ENCODE results near the gene ADCY4. TPM values are rescaled to one million over a fixed set of nuclear protein-coding genes. Genes with fewer than 3 reads are reported as not detected.

Gene ADCY4
- polyA plus RNA-seq, 3 donors = 0.69 to 11.9 (median 0.70) TPM

- peak overlapping the region; percentile 70 for H3K4me2 ChIP-seq (replicated peaks; ENCODE audit: extremely low read depth, low read length, poor library complexity, severe bottlenecking)
- H3K36me3 ChIP-seq (replicated peaks in 1 of 2; ENCODE audit: control insufficient read depth in 1 of 2, insufficient read depth in 2 of 2, low read length in 2 of 2) = no peaks in the 10 kb centered on the region
- peaks cover 27% of the 10 kb centered on the region for H3K4me1 Mint-ChIP-seq
- peaks cover 41 to 58% of the 10 kb centered on the region in 2 donors for H3K27me3 ChIP-seq (ENCODE audit: control insufficient read depth in 2 of 2, insufficient read depth in 2 of 2, low read length in 2 of 2)
- intact Hi-C loops (cut with micrococcal nuclease) = no loop called here
- H3K27ac Mint-ChIP-seq = no peak overlapping the region
- DNase-seq = peak in 1 of 3 donors; percentile 26
- 13% methylated on average over 13 of the region's 40 CpGs for whole genome bisulfite sequencing (ENCODE audit: insufficient coverage)
- peaks cover 49 to 62% (median 56%) of the 10 kb centered on the region in 3 donors for H3K27me3 Mint-ChIP-seq (ENCODE audit: low read depth in 3 of 3)
- H3K4me1 ChIP-seq (ENCODE audit: control insufficient read depth in 1 of 2, insufficient read depth in 2 of 2, low read length in 2 of 2) = peaks cover 29 to 32% of the 10 kb centered on the region in 2 donors
- H4K20me1 ChIP-seq (ENCODE audit: insufficient read depth, low read length) = no peaks in the 10 kb centered on the region
- H3K9me3 ChIP-seq (replicated peaks in 1 of 2; ENCODE audit: control insufficient read depth in 1 of 2, insufficient read depth in 1 of 2, low read length in 2 of 2) = peaks cover 0 to 18% of the 10 kb centered on the region in 2 donors
- peaks cover 0 to 22% (median 10%) of the 10 kb centered on the region in 7 donors for H3K9me3 Mint-ChIP-seq
- H3K9ac ChIP-seq (ENCODE audit: insufficient read depth, low read length, poor library complexity, severe bottlenecking) = no peak overlapping the region
- peak overlapping the region; percentile 71 to 90 for H3K4me3 Mint-ChIP-seq
- H3K4me3 ChIP-seq (replicated peaks in 1 of 3; ENCODE audit: low read depth in 2 of 3, low read length in 3 of 3) = peak overlapping the region in 2 of 3 experiments; percentile 5 to 65
- TF ChIP-seq, protein P1, sequence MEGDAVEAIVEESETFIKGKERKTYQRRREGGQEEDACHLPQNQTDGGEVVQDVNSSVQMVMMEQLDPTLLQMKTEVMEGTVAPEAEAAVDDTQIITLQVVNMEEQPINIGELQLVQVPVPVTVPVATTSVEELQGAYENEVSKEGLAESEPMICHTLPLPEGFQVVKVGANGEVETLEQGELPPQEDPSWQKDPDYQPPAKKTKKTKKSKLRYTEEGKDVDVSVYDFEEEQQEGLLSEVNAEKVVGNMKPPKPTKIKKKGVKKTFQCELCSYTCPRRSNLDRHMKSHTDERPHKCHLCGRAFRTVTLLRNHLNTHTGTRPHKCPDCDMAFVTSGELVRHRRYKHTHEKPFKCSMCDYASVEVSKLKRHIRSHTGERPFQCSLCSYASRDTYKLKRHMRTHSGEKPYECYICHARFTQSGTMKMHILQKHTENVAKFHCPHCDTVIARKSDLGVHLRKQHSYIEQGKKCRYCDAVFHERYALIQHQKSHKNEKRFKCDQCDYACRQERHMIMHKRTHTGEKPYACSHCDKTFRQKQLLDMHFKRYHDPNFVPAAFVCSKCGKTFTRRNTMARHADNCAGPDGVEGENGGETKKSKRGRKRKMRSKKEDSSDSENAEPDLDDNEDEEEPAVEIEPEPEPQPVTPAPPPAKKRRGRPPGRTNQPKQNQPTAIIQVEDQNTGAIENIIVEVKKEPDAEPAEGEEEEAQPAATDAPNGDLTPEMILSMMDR (IDR thresholded peaks at IDR 0.05) = no peak
- no peak overlapping the region for H3K27ac ChIP-seq (ENCODE audit: low read depth in 1 of 2, low read length in 2 of 2)
- H3K79me2 ChIP-seq (ENCODE audit: insufficient read depth, low read length) = no peaks in the 10 kb centered on the region
- H2AFZ ChIP-seq (ENCODE audit: insufficient read depth, low read depth, low read length, poor library complexity, severe bottlenecking) = peak overlapping the region; percentile 74
- H3K36me3 Mint-ChIP-seq = peaks cover 3 to 21% of the 10 kb centered on the region in 2 donors
Observed at GRCh38 chr14:24366721-24367513, 32.0 kb upstream of the ADCY4 start.

- peaks cover 0 to 18% of the 10 kb centered on the region in 2 donors for H3K9me3 ChIP-seq (replicated peaks in 1 of 2; ENCODE audit: control insufficient read depth in 1 of 2, insufficient read depth in 1 of 2, low read length in 2 of 2)
- H2AFZ ChIP-seq (ENCODE audit: insufficient read depth, low read depth, low read length, poor library complexity, severe bottlenecking) = peak overlapping the region; percentile 74
- peaks cover 41 to 57% of the 10 kb centered on the region in 2 donors for H3K27me3 ChIP-seq (ENCODE audit: control insufficient read depth in 2 of 2, insufficient read depth in 2 of 2, low read length in 2 of 2)
- 0% methylated on average over 7 of the region's 16 CpGs for WGBS (ENCODE audit: insufficient coverage)
- H3K4me3 ChIP-seq (replicated peaks in 1 of 3; ENCODE audit: low read depth in 2 of 3, low read length in 3 of 3) = peak overlapping the region in 2 of 3 experiments; percentile 5 to 65
- no peak for DNase-seq
- peak overlapping the region; percentile 71 to 89 for H3K4me3 Mint-ChIP-seq
- peaks cover 3 to 21% of the 10 kb centered on the region in 2 donors for H3K36me3 Mint-ChIP-seq
- no peak overlapping the region for H3K27ac ChIP-seq (ENCODE audit: low read depth in 1 of 2, low read length in 2 of 2)
- no peak overlapping the region for H3K27ac Mint-ChIP-seq
- peak overlapping the region; percentile 70 for H3K4me2 ChIP-seq (replicated peaks; ENCODE audit: extremely low read depth, low read length, poor library complexity, severe bottlenecking)
- intact Hi-C loops (cut with micrococcal nuclease) = no loop called here
- peaks cover 0 to 22% (median 10%) of the 10 kb centered on the region in 7 donors for H3K9me3 Mint-ChIP-seq
- no peaks in the 10 kb centered on the region for H4K20me1 ChIP-seq (ENCODE audit: insufficient read depth, low read length)
- no peaks in the 10 kb centered on the region for H3K36me3 ChIP-seq (replicated peaks in 1 of 2; ENCODE audit: control insufficient read depth in 1 of 2, insufficient read depth in 2 of 2, low read length in 2 of 2)
- peaks cover 29 to 32% of the 10 kb centered on the region in 2 donors for H3K4me1 ChIP-seq (ENCODE audit: control insufficient read depth in 1 of 2, insufficient read depth in 2 of 2, low read length in 2 of 2)
- no peak overlapping the region for H3K9ac ChIP-seq (ENCODE audit: insufficient read depth, low read length, poor library complexity, severe bottlenecking)
- H3K4me1 Mint-ChIP-seq = peaks cover 33% of the 10 kb centered on the region
- TF ChIP-seq, protein P1 (IDR thresholded peaks at IDR 0.05) = no peak
- no peaks in the 10 kb centered on the region for H3K79me2 ChIP-seq (ENCODE audit: insufficient read depth, low read length)
- H3K27me3 Mint-ChIP-seq (ENCODE audit: low read depth in 3 of 3) = peaks cover 49 to 60% (median 52%) of the 10 kb centered on the region in 3 donors
Observed at GRCh38 chr14:24366413-24366720, 31.5 kb upstream of the ADCY4 start.

Measured in CD14-positive monocyte (primary cell).